HG03095 (cell line): ENCODE results near the gene DYNAP.

Source experiments
- ATAC-seq: cut with Tn5 transposase; IDR thresholded peaks from one replicate; pipeline ENCODE4 v1.9.1; 2021; ENCODE audit warnings: moderate library complexity; ENCODE audit not compliant: unreplicated experiment

DYNAP gene, protein sequence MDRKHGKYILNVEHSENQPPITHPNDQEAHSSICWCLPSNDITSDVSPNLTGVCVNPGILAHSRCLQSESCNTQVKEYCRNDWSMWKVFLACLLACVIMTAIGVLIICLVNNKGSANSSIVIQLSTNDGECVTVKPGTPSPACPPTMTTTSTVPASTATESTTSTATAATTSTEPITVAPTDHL

DNA sequence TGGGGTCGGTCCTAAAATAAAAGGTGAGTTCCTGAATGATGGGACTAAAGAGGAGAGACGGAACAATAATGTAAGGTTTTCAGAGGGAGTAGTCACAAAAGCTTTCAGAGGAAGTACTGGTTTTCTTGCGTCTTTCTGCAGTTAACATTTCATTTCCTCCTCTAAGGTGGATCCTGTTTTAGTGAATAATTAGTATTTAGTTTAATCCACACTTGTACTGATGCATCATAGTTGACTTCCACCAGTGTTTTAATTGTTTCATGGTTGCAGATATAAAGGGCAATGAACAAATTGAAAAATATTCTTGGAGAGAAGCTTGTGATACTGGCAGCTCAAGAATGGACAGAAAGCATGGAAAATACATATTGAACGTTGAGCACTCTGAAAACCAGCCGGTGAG lies at the start of gene DYNAP:
Gene DYNAP (plus strand): TSS at position 301 of the 400 bp plus-strand sequence. CDS start 38 bp downstream, at position 339.
- no peak for ATAC-seq

DNA sequence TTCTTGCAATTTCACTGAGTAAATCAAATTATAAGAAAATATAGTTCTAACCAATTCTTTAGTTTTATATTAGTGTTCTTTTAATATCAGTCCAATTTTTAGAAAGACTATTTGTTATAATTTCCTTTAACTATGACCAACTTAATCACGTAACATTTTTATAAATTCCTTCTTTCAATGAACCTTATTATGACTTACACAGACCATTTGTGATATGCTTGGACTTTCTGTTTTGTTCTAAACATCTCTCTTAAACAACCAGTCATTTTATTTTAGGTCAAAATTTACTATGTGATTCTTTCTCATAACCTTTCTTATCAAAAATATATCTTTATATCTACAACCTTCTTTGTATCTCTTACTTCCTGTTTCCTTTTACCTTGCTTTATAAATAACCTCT lies 39.5 kb upstream of the DYNAP start:
- ATAC-seq, result no peak

DNA sequence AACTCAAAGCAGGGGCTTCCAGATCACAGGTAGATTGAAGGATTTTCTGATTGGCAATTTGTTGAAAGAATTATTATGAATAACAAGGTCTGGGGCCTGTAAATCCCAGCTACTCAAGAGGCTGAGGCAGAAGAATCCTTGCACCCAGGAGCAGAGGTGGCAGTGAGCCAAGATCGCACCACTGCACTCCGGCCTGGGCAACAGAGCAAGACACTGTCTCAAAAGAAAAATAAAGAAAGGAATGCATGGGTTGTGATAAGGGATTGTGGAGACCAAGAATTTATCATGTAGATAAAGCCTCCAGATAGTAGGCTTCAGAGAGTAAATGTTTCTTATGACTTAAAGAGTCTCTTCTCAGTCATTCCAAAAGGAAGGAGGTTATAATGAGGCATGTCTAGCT lies 35.8 kb upstream of the DYNAP start:
- no peak for ATAC-seq

DNA sequence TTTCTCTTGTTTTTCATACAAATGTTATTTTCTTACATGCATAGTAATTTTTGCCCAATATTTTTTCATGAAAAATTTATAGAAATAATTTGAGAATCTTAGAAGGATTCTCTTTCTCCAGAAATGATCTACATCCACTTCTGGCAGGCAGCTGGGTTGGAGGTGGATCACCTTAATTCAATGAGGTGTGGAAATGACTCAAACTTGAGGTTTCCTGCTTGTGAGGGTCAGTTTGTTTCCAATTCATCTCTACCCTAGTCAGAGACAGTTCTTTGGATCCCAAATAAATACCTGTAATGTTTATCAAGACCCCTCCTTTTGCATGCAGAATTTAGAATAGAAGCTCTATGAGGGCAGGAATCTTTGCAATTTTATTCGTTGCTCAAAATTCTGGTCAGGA lies 35.0 kb upstream of the DYNAP start:
- no peak for ATAC-seq

DNA sequence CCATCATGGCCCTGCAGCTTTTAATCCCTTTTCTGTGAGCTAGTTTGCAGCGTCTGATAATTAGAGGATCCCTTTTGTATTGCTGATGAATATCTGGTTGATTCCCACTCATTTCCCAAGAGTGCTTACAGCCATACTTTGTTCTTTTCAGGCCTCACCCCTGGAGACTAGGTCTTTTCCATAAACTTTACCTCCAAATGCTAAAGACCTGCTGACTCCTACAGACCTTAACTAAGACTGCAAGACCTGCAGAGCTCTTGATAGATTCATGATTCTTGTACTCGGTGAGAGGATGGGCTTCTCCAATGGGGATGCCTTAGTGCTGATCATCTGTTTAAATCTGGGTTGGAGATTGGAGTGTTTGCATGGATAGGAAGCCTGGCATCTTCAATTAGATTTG lies 33.1 kb upstream of the DYNAP start:
- ATAC-seq, result no peak

DNA sequence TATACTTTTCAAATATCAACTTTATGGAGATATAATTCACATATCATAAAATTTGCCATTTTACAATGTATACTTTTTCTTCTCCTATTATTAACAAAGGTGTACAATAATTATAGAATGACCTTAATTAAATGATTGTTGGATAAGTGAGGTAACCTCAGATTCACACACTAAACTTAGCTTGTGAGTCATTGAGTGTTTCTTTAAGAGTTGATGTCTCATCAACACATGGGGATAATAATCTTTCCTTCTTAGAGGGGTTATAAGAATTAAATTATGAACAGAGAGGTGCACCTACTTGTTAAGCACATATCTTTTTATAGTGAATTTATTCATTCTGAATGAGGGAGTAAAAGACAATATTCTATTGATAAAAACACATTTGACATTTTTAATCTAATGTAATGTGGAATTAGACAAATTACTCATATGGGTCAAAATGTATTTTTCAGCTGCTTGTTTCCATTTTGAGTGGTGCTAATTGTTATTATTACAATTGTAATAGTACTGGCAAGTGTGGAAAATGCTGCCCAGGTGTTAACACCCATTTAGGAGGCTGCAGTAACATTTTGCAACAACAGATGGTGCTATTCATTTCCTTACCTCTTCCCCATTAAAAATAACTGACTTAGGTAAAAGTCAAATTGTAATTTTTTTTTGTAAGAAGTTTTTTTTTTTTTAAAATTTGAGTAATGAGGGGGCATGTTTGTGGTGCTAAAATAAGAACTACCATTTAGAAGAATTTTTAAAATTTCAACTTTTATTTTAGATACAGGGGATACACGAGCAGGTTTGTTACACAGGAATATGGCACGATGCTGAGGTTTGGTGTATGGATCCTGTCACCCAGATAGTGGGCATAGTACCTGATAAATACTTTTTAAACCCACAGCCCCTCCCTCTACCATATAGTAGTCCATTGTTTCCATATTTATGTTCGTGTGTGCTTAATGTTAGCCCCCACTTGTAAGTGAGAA lies 32.1 kb upstream of the DYNAP start:
- no peak for ATAC-seq

DNA sequence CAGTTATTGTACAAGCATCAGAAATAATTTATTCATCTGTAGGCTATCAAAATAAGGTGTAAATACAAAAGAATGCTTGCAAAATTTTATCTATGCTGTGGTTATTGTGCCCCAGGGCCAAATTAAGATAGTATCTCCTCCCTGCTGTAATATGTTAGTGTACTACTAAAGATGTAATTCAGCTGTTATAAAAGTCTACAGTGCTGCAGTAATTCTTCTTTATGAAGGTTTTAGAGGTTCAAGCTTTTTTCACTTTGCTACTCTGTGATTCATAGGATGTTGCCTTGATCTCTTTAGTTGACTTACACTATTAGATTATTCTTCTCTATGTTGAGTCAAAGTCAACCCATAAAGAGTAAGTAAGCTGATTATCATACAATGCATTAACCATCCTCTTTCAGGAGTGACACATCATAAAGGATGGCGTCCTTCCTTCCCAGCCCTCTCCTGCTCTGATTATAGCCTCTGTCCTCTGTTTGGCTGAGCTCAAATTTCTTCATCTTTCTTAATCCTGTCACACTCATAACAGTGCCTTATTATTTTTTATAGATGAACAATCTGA lies 29.3 kb upstream of the DYNAP start:
- ATAC-seq, result no peak

DNA sequence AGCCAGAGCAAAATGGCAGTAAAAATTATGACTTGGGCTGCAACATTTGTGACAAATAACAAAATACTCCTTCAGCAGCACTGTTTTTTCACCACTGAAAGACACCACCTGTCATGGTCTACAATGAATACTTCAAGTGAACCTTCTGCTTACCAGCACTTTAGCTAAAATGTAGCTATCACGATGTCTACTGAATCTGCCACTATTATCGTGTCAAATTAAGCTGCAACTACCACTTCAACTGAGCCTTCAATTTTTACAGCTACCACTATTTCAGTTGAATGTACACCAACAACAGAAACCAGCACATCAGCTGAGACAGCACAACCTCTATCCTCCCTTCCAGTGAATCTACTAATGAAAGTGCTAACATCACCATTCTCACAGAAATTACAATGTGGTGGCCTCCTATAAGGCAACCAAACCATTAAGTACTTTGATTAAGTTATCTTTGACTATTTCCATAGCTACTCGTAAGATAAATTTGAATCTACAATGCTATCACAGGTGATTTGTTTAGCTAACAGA lies 10.8 kb upstream of the DYNAP start:
- ATAC-seq, result no peak

DNA sequence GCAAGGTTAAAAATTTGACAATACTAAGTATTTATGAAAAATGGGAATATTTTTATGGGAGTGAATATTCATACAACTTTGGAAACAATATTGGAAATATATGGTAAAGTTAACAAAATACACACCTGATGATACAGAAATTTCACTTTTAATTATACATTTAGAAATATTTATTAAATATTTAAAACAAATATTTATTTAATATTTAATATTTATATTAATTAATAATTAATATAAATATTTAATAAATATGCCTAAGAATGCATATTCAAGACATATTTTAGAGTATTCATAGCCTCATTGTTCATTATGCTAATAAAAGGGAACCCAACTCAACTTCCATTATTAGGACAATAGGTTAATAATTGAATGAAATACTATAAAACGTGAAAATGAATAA lies 7.0 kb upstream of the DYNAP start:
- no peak for ATAC-seq

DNA sequence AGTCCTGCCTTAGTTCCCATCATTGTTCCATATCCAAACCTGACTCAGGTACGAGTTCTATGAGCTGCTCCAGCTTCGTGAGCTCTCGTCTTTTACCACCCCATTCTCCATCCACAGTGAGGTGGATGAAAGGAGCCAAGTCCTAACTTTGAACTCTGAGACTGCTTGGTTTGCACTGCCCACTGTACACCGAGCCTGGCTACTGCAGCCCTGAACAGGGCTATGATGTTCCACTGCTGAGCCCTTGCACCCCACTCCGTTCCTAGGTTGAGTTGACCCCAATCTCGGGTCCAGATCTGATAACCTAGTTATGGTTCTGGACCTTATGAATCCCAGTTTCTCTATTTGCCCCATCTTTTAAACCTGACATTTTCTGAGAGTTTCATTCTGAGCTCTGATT lies 5.3 kb upstream of the DYNAP start:
- ATAC-seq, result no peak

DNA sequence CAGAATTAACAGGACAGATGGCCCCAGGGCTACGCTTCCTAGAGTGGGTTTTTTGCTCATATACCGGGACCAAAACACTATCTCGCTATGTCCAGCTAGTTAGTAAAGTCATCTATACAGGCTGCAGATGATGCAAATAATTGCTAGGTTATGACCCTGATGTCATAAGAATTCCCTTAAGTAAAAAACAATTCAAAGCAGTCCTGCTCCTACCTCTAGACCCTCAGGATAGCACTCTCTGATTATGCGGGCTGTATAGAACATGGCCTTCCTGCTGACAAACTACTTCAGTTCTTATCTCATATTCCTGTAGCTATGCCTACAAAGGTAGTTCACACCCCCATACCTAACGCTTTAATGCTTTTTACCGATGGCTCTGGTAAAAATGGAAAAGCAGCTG lies 13.2 kb downstream of the DYNAP start:
- no peak for ATAC-seq

DNA sequence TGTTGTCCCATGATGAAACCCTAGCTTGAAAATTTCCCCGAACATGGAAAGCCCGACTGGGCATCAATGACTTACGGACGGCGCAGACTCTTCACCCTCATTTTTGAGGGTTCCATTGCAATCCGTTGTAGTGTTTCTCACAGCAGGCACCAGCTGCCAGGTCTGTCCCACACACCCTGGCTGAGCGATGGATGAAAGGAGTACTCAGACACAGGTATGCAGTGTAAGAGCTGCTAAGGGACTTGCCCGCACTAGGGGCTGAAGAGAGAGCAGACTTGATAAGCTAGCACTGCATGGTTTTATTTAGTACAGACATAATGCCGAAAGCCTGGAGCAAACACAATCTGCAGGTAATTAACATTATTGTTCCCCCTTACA lies 15.8 kb downstream of the DYNAP start:
- no peak for ATAC-seq

DNA sequence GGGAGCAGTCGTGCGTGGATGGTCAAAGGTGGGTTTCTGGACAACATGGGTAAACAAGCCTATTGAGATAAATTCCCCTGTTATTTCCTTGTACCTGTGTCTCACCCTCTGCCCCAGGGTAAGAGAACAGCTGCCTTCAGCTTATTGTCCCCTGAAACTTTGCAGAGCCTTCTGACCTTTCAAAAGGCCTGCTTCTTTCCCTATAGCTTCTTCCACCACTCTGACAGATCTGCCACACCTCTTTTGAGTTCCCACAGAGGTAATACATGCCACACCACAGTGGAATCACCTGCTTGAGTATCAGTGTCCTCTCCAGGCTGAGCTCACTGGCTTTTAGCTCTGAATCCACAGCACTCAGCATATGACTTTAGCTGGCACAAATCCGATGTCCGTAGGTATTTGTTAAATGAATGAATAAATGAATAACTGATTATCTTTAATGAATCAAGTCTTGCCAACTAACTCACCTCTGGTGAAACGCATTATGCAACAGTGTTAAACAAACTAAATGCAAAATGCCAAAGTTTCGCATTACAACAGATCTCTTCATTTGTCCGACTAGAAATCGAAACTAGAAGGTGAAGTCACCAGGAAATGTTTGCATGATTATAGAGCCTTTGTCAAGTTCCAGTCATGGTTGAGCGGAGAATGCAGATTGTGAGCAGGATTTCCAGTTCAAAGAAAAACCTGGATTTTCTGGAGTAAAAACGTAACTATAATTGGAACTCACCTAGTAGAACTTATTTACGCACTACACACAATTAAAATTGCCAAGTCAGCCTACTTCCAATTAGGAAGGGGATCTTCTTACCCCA lies 16.4 kb downstream of the DYNAP start:
- no peak for ATAC-seq

DNA sequence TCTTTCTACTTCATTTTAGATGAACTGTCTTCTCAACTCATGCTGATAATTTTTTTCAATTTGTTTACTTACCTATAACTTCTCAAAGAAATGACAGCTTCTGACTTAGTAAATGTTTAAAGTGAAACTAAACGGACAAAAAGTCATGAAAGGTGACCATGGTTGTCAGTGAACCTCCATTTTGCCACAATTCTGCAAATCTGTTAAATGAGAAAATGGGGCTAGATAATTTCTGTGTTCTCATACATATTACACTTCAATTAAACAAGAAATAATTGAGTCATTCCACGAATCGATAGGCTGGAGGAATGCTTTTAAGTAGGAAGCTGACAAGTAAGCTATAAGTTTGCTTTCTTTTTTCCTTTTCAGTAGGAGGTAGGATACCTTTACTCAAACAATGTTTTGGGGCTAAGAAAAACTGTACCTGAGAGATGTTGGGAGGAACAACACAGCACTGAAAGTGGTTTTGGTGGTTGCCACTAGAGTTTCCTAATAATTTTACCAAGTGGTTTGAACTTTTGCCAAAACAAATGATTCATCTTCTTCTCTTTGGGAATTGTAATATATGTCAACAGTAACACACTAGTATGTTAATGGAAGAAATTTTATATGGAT lies 17.1 kb downstream of the DYNAP start:
- ATAC-seq, result no peak

DNA sequence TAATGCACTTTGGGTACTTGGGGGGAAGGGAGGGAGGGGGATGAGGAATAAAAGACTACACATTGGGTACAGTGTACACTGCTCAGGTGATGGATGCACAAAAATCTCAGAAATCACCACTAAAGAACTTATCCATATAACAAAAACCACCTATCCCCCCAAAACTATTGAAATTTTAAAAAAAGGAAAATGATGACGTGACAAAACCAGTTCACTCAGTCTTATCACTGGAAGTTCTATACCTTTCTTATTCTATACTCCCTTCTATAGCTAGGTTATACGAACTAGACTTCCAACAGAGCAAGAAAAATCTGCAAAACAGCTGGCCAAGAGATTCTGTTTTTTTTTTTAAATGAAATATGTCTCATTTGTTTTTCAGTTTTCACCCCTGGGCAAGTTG lies 20.8 kb downstream of the DYNAP start:
- no peak for ATAC-seq

DNA sequence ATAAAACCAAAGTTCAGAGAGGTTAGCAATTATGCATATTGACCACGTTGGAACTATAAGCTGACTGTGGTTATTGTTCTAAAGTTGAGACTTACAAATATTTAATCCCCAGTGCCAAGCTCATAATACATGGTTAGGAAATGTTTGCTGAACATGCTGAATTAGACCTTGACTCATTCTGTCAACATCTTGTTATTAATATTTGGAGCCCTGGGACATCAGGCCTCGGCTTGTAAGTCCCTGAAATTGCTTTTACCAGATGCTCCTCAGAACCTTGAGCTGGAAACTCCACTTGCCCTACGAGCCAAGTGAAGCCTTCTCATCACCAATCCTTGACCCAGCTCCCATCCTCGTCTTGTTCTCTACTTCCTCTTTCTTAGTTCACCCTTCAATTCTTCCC lies 21.2 kb downstream of the DYNAP start:
- ATAC-seq, result no peak

DNA sequence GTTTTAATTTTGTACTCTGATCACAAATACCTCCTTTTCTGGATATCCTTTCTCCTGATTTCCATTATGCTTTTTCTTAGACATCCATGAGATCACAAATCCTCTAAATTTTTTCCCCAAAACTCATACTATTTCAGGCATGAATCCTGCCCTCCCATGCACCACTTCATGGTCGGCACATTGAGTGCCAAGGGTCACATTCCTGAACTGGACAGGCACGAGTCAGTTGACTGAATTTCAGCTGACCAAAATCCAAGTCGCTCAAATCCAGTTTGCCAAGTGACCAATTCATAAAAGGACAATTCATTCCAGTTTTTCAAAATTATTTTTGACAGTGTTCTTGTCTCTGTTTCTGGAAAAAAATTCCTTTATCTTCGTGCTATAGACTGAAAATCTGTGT lies 22.1 kb downstream of the DYNAP start:
- ATAC-seq, result no peak

DNA sequence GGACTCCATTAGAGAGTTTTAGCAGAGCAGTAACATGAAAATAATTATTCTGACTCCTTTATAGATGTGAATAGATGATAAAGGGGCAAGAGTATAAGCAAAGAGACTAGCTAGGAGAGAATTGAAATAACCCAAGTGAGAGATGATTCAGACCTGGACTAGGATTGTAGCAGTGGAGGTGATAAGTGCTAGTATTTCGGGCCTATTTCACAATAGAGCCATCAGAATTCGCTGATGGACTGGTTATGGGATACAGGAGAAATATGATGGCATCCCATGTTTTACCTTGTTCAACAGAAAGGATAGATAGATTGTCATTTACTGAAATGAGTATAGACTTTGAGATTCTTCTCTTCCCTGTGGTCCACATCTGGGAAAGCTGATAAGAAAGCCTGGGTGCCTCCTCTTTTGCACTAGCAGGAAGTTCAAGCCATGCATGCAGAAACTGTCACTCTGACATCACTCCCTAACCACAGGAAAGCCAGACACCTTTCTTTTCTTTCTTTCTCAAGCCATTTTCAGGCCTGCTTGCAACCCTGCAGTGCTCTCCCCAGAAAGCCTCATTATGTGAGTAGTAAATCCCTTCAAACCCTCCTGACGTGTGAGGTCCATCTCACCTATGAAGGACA lies 25.3 kb downstream of the DYNAP start:
- peak; percentile 86 for ATAC-seq

DNA sequence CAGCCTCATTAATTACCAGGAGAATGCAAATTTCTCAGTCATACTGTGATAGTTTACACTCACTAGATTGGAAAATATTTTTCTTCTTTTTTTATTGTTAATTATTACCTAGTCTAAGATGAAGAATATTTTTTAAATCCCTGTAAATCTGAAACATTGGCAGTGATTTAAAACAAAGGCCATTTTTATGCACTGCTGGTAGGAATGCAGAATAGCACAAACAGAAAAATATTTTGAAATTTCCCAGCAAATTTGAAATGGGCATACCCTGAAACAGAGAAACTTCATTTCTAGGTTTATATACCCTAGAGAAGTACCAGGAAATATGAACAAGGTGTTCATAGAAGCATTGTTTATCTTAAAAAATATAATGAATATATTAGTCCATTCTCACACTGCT lies 31.0 kb downstream of the DYNAP start:
- ATAC-seq, result no peak

DNA sequence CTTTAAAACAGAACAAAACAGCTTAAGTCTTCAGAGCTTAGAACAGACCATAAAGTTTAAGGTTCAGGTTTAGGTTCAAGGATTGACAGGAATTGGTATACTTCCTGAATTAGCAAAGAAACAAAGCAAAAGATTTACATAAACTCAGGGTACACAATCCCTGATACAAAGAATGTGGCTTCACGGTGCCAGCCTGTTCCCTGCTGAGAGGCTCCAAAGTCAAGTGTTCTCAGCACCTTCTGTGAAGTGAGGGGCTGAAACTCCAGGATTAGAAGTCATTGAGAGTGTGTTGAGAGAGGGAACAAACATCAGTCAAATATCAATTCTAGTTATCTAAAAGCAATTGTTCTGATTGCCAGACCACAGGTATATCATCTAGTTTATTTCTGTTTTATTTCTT lies 35.7 kb downstream of the DYNAP start:
- ATAC-seq, result no peak
